AG20443 (cell line): ENCODE results near the gene LMO7.
"Not testable (repeated sequence)": the region's sequence is repeated elsewhere in the genome, so short reads cannot be mapped to it uniquely, and the experiment has no call there.

Experiments used
- DNase-seq: peaks from one replicate; pipeline ENCODE4 v3.0.0; 2012; ENCODE audit warnings: low spot score, mixed read lengths

The LMO7 gene

DNA sequence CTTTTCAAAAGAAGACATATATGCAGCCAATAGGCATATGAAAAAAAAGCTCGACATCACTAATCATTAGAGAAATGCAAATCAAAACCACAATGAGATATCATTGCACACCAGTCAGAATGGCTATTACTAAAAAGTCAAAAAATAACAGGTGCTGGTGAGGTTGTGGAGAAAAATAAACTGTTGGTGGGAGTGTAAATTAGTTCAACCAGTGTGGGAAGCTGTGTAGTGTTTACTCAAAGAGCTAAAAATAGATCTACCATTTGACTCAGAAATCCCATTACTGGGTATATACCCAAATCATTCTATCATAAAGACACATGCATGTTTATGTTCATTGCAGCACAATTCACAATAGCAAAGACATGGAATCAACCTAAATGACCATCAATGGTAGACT, 106.9 kb downstream of the LMO7 start:
- not testable (repeated sequence) for DNase-seq

DNA sequence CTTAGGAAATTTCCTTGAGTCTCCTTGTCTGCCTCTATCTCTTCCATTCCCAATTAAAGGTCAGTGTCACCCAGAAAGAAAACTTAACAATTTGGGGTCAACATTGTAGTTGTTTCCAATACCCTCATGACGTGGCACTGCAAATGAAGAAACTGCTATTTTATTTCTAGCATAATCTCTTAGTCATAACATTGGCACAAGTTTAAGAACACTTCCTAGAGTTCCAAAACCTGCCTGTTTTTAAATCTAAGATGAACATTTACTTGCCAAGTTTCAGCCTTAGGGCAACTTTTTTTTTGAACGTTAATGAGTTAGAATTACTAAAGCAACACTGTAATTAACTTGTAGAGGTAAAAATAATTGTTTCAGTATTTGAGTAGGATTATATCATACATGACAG, 108.0 kb downstream of the LMO7 start:
- DNase-seq: no peak

GRCh38 chr13:75745387-75745786, 109.3 kb downstream of the LMO7 start:
- no peak for DNase-seq

GRCh38 chr13:75748874-75749273, 112.7 kb downstream of the LMO7 start:
- DNase-seq: no peak

DNA sequence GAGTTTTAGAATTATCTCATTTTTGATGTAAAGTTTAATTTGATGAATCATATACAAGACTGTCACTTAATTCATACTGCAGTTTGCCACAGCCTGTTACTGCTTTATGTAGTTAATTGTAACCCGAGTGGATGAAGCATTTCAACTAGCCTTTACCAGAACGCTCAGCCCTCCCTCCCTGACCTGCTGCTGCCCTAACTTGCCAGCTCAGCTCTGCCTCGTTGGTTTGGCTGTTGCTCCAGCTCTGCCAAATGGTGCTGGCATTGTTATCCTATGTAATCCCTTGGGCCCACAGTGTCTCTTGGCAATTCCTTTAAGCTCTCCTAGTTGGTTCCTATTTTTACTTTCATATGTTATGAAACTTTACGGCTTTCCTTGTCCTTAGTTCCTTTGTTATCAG, 113.3 kb downstream of the LMO7 start:
- DNase-seq: peak; percentile 48

GRCh38 chr13:75751350-75751749, 115.2 kb downstream of the LMO7 start:
- DNase-seq: no peak

- DNase-seq: no peak
These were observed 116.7 kb downstream of the LMO7 start for GRCh38 chr13:75752826-75753225.

GRCh38 chr13:75754936-75755335, 118.8 kb downstream of the LMO7 start:
- no peak for DNase-seq

GRCh38 chr13:75757336-75757735, 121.2 kb downstream of the LMO7 start:
- DNase-seq: no peak

DNA sequence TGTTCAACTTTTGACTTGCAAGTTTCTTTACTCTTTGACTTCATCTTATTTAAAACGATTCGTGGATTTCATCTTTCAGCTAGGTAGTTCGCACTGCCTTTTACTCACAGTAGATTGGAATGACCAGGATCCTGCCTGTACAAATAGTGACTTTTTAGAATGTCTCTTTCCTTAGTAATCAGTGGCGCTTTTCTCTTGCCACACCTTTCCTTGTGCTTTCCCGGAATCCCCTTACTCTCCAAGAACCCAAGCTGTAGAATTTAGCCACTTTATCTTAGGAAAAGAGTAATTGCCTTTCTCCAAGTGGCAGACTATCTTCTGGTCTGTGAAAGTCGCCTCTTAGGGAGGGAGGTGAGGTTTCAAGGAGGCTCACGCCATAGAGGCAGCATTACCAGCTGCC, 123.4 kb downstream of the LMO7 start:
- no peak for DNase-seq

GRCh38 chr13:75760131-75761021, 124.2 kb downstream of the LMO7 start:
- no peak for DNase-seq

DNA sequence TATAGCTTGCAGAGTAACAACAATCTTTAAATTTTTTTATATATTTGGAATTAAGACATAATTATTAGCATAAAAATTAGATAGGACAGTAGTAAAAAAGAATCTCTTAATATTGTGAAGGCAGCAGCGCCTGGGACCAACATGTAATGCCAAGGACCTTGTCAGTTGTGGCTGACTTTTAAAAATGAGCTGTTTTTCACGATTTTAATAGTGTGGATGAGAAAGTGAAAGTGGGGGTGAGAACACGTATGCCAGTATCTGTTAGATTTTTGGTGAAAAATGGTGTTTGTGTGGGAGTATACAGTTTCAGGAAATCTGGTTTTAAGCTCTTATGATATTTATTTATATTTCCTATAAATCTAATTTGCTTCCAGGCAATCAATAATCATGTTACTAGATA, 125.2 kb downstream of the LMO7 start:
- no peak for DNase-seq

DNA sequence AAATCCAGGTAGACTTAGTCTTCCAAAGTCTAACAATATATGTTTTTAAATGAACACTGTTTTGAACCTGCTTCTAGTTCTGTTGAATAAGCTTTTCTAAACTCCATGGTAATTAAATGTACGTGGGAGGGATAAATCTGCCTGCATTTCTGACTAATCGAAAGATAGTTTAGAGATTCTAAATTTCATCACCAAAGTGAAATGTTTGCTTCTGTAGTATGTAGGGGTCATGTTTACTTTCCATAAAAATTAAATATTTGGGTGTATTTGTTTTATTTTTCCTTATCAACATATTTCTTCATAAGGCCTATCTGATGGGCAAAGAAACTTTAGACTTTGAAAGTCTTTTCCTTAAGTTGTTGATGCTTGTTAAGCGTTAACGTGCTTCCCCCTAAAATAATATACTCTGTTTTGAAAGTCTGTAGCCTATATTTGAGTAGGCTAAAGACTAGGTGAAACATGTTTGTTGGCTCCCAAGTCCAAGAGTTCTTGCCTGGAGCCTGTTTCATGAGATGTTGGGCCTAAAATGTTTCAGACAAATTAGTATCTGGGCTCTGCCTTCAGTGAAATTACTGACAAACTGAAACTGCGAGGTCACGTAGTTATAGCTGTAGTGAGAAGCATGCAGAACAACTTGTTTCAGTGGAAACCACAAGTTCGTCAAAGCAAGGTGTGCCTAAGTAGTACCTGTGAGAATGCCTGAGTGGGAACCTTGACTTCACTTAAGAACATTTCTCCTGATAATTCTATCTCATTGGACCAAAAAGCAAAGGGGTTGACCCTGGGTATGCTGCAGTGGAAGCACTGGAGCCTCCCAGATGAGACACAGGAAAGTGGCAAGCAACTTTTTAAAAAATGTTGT, 126.2 kb downstream of the LMO7 start:
- DNase-seq: no peak

- no peak for DNase-seq
These were observed 126.8 kb downstream of the LMO7 start for GRCh38 chr13:75762955-75763354.

DNA sequence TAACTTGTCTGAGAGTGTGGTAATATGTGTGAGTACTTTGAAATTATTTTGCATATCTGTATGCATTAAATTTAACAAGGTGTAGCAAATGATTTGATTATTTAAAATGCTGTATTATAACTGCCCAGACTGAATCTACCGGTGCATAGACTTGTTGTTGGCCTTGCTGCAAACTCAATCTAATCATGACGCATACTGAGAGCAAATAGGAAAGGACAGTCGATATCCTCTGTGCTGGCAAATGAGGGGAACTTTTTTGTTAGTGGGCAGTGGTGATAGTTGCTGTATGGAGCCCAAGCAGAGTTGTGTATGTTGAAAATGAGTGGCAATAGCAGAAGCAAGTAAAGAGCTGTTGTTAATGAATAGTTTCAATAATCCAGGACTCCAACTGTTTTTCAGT, 127.4 kb downstream of the LMO7 start:
- no peak for DNase-seq

GRCh38 chr13:75764251-75764925, 128.3 kb downstream of the LMO7 start:
- no peak for DNase-seq

DNA sequence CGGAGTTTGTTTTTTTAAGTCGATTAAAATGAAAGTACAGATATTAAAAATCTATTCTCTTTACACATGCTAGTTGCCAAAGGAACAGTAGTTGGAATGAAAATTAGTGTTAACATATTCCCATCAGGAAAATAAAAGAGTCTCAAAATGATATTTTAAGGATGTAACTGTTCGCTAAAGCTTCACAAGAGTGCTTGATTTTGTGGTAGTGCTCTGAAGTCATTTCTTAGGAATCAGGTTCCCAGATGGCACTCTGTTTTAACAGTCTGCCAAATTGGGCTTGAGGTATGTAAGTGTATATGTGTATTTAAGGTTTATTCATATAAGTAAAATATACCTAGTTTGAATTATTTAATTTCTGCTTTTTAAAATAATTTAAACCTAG, 128.8 kb downstream of the LMO7 start:
- no peak for DNase-seq

GRCh38 chr13:75766636-75767035, 130.5 kb downstream of the LMO7 start:
- no peak for DNase-seq

GRCh38 chr13:75769141-75769905, 133.2 kb downstream of the LMO7 start:
- no peak for DNase-seq

- no peak for DNase-seq
These were observed 134.0 kb downstream of the LMO7 start for GRCh38 chr13:75770164-75770563.

- no peak for DNase-seq
These were observed 134.5 kb downstream of the LMO7 start for GRCh38 chr13:75770592-75771011.

DNA sequence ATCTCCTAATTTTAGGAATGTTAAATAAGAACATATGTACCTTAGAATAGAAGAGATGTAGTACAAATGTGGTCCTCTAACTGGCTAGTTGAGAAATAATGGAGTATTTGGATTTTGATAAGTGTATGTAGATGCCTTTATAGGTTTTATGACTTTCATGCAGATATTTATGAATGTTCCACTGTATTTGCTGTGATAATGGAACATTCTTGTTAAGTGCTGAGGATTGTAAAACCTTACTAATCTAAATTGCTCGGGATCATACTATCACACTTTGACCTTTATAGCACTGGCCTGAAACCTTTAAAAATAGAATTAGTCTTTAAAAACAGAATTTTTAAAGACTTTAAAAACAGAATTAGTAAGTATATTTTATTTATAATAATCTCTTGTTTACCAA, 135.1 kb downstream of the LMO7 start:
- DNase-seq: no peak
